Measurements from ENCODE around the gene ELF3.

DNA sequence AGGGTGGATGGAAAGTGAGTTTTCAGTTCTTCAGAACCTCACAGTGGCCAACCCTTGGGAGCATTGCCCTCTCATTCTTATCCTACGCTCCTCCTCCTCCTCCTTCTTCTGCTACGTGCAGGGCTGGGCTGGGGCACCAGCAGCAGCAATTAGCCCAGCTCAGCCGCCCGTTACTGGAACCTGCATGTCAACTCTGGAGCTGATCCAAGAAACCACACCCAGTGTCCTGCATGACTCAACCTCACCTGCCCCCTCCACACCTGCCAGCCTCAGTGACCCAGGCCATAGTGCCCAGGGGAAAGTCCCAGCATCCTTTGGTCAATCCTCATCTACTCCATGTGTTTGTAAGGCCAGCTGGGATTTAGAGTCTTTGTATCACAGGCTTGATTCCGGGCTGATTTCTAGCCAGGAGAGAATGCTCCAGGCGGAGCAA is 12.6 kb downstream of the ELF3 start:
- TF ChIP-seq, protein P1, sequence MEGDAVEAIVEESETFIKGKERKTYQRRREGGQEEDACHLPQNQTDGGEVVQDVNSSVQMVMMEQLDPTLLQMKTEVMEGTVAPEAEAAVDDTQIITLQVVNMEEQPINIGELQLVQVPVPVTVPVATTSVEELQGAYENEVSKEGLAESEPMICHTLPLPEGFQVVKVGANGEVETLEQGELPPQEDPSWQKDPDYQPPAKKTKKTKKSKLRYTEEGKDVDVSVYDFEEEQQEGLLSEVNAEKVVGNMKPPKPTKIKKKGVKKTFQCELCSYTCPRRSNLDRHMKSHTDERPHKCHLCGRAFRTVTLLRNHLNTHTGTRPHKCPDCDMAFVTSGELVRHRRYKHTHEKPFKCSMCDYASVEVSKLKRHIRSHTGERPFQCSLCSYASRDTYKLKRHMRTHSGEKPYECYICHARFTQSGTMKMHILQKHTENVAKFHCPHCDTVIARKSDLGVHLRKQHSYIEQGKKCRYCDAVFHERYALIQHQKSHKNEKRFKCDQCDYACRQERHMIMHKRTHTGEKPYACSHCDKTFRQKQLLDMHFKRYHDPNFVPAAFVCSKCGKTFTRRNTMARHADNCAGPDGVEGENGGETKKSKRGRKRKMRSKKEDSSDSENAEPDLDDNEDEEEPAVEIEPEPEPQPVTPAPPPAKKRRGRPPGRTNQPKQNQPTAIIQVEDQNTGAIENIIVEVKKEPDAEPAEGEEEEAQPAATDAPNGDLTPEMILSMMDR (IDR thresholded peaks at IDR 0.05) = no peak
- no peak for TF ChIP-seq EP300 (IDR thresholded peaks at IDR 0.05)
